Measurements from ENCODE around the gene OSBPL10.

- TF ChIP-seq CTCF (conservative IDR thresholded peaks at IDR 0.05 in 1 of 2, IDR thresholded peaks at IDR 0.05 in 1 of 2; ENCODE audit: low read depth in 1 of 2, low read length in 2 of 2) (no peak), EZH2 (IDR thresholded peaks at IDR 0.05; ENCODE audit: low read length, missing control alignments) (no peak)
Observed at GRCh38 chr3:31997500-31997899, 16.4 kb upstream of the OSBPL10 start.

Measured in fibroblast of lung (primary cell).